ENCODE results near the gene TAF13. TPM values are rescaled to one million over a fixed set of nuclear protein-coding genes. Genes with fewer than 3 reads are reported as not detected.

The TAF13 gene
- total and polyA plus RNA-seq, 2 donors = 31.3 to 55.9 TPM

GRCh38 chr1:109017134-109017533 is 58.7 kb downstream of the TAF13 start:
- peaks cover 2% of the 10 kb centered on the region for H3K36me3 ChIP-seq (ENCODE audit: insufficient read depth)
- no peaks in the 10 kb centered on the region for H3K4me1 ChIP-seq (ENCODE audit: insufficient read depth)
- WGBS = 99% methylated on average over 1 of the region's 1 CpG
- H3K27ac ChIP-seq (ENCODE audit: low read depth) = no peak overlapping the region
- no peak overlapping the region for H3K4me3 ChIP-seq (ENCODE audit: low read depth, low read length)
- DNase-seq (ENCODE audit: extremely low spot score) = no peak

Small RNAs within 50 kb of the gene (small RNA-seq; reads per million reads assigned to genes)
- gene AL356488.2 (not detected), gene BX679664.1 (not detected)

Other genes with a start within 250 kb of the TAF13 start
- 1.8 TPM for gene AKNAD1, start 218.9 kb downstream of the TAF13 start, total RNA-seq
- gene AKNAD1, start 218.9 kb downstream of the TAF13 start, polyA plus RNA-seq = 1.2 TPM
- gene GPSM2, start 199.0 kb downstream of the TAF13 start, total RNA-seq = 66.4 TPM
- gene GPSM2, start 199.0 kb downstream of the TAF13 start, polyA plus RNA-seq = 5.6 TPM
- gene CLCC1, start 112.5 kb downstream of the TAF13 start, total RNA-seq = 37.7 TPM
- 17.9 TPM for gene CLCC1, start 112.5 kb downstream of the TAF13 start, polyA plus RNA-seq
- gene WDR47, start 33.9 kb downstream of the TAF13 start, total RNA-seq = 21.0 TPM
- gene WDR47, start 33.9 kb downstream of the TAF13 start, polyA plus RNA-seq = 10.5 TPM
- 43.1 TPM for gene TMEM167B, start 14.8 kb upstream of the TAF13 start, total RNA-seq
- 32.8 TPM for gene TMEM167B, start 14.8 kb upstream of the TAF13 start, polyA plus RNA-seq
- 0.74 TPM for gene ELAPOR1, start 38.1 kb upstream of the TAF13 start, total RNA-seq
- 0.13 TPM for gene ELAPOR1, start 38.1 kb upstream of the TAF13 start, polyA plus RNA-seq
- 75.3 TPM for gene SARS1, start 137.9 kb upstream of the TAF13 start, total RNA-seq
- gene SARS1, start 137.9 kb upstream of the TAF13 start, polyA plus RNA-seq = 136 TPM
- 3.6 TPM for gene CELSR2, start 173.5 kb upstream of the TAF13 start, total RNA-seq
- gene CELSR2, start 173.5 kb upstream of the TAF13 start, polyA plus RNA-seq = 4.9 TPM
- gene PSRC1, start 207.1 kb upstream of the TAF13 start, total RNA-seq = 5.3 TPM
- gene PSRC1, start 207.1 kb upstream of the TAF13 start, polyA plus RNA-seq = 6.5 TPM
- not detected for gene MYBPHL, start 231.0 kb upstream of the TAF13 start, total RNA-seq
- 0.22 TPM for gene MYBPHL, start 231.0 kb upstream of the TAF13 start, polyA plus RNA-seq

All from urinary bladder (tissue), 4 donors.